ENCODE data around the gene CLEC20A.

The CLEC20A gene

GRCh38 chr1:178496410-178497135 lies at the start of gene CLEC20A:
Gene CLEC20A, minus strand, starts transcription at chr1:178496964. Its CDS starts 25 bp downstream, at chr1:178496939.
- peak in 1 of 2 experiments; percentile 47 for DNase-seq

- no peak for DNase-seq
Observed at GRCh38 chr1:178544531-178544930, 47.8 kb upstream of the CLEC20A start.

- DNase-seq = no peak
Observed at GRCh38 chr1:178543290-178543607, 46.5 kb upstream of the CLEC20A start.

GRCh38 chr1:178542554-178543289 lies 46.0 kb upstream of the CLEC20A start:
- peak; percentile 87 to 97 for DNase-seq

- peak; percentile 48 to 89 for DNase-seq
Observed at GRCh38 chr1:178541829-178542553, 45.2 kb upstream of the CLEC20A start.

GRCh38 chr1:178541379-178541778 lies 44.6 kb upstream of the CLEC20A start:
- no peak for DNase-seq

- DNase-seq = no peak
Observed at GRCh38 chr1:178540646-178541045, 43.9 kb upstream of the CLEC20A start.

- peak; percentile 45 to 69 for DNase-seq
Observed at GRCh38 chr1:178540204-178540603, 43.4 kb upstream of the CLEC20A start.

GRCh38 chr1:178539291-178539690 lies 42.5 kb upstream of the CLEC20A start:
- DNase-seq = no peak

- DNase-seq = peak in 1 of 2 experiments; percentile 25
Observed at GRCh38 chr1:178538192-178538916, 41.6 kb upstream of the CLEC20A start.

- no peak for DNase-seq
Observed at GRCh38 chr1:178537382-178538090, 40.8 kb upstream of the CLEC20A start.

- DNase-seq = no peak
Observed at GRCh38 chr1:178536844-178537371, 40.1 kb upstream of the CLEC20A start.

GRCh38 chr1:178536329-178536728 lies 39.6 kb upstream of the CLEC20A start:
- DNase-seq = no peak

- DNase-seq = no peak
Observed at GRCh38 chr1:178534137-178534868, 37.5 kb upstream of the CLEC20A start.

- no peak for DNase-seq
Observed at GRCh38 chr1:178533121-178533946, 36.6 kb upstream of the CLEC20A start.

GRCh38 chr1:178532392-178532791 lies 35.6 kb upstream of the CLEC20A start:
- DNase-seq = peak; percentile 77 to 96

- no peak for DNase-seq
Observed at GRCh38 chr1:178531887-178532286, 35.1 kb upstream of the CLEC20A start.

- no peak for DNase-seq
Observed at GRCh38 chr1:178530502-178530901, 33.7 kb upstream of the CLEC20A start.

- no peak for DNase-seq
Observed at GRCh38 chr1:178530037-178530402, 33.3 kb upstream of the CLEC20A start.

- no peak for DNase-seq
Observed at GRCh38 chr1:178529364-178530036, 32.7 kb upstream of the CLEC20A start.
